Breast epithelium (tissue), 4 donors: ENCODE data around the gene EVA1A. TPM values are rescaled to one million over a fixed set of nuclear protein-coding genes. Genes with fewer than 3 reads are reported as not detected.

ENCODE experiments used
- DNase-seq, 2 donors: peaks; one replicate each; pipeline ENCODE4 v3.0.0-alpha.2; 2019; ENCODE audit warnings: low spot score in 2 of 2
- H3K27ac ChIP-seq, 2 donors: fragments of 200-600 bp; sonication (generic) in 1 of 2; one replicate each; pipeline ENCODE4 v1.5.1; 2016 to 2019; ENCODE audit warnings: mild to moderate bottlenecking in 1 of 2
- H3K27me3 ChIP-seq, 2 donors: fragments of 200-600 bp; sonication (generic) in 1 of 2; one replicate each; pipeline versions ENCODE4 v1.5.1 to v1.6.0; 2017 to 2019; ENCODE audit warnings: control low read depth in 1 of 2, mild to moderate bottlenecking in 1 of 2
- H3K36me3 ChIP-seq: fragments of 200-600 bp; one replicate; pipeline ENCODE4 v1.5.1; 2019
- H3K4me1 ChIP-seq, 2 donors: fragments of 200-600 bp; sonication (generic); one replicate each; pipeline ENCODE4 v1.5.1; 2016 to 2019; ENCODE audit warnings: control low read depth in 1 of 2
- H3K4me3 ChIP-seq, 3 donors: fragments of 200-600 bp; sonication (generic); 1 replicate in 2 of 3; 2 replicates in 1 of 3; pipeline ENCODE4 v1.5.1; 2016 to 2019; ENCODE audit warnings: mild to moderate bottlenecking in 3 of 3, moderate library complexity in 2 of 3
- H3K9me3 ChIP-seq, 2 donors: fragments of 200-600 bp; sonication (generic) in 1 of 2; one replicate each; pipeline ENCODE4 v1.5.1; 2016 to 2019; ENCODE audit warnings: control low read depth in 1 of 2
- CTCF ChIP-seq, 3 donors: fragments of 450-650 bp; IDR thresholded peaks; one replicate each; pipeline ENCODE4 v1.5.1; 2016 to 2017; ENCODE audit warnings: antibody characterized with exemption in 3 of 3, mild to moderate bottlenecking in 3 of 3, moderate library complexity in 3 of 3
- POLR2A ChIP-seq: fragments of 450-650 bp; IDR thresholded peaks from one replicate; pipeline ENCODE4 v1.6.1; 2016; ENCODE audit warnings: antibody characterized with exemption, mild to moderate bottlenecking, moderate library complexity
- POLR2AphosphoS5 ChIP-seq, 3 donors: sonication (generic); formaldehyde crosslinking; IDR thresholded peaks; one replicate each; pipeline ENCODE4 v1.6.1; 2017; ENCODE audit warnings: antibody characterized with exemption in 3 of 3
- intact Hi-C: fragments of 100-400 bp; cut with DNase I; formaldehyde crosslinking; loops from one replicate; pipeline ENCODE4 v1.15.1; 2023; ENCODE audit warnings: low total_unique reads
- total RNA-seq, 3 donors: library from RNA; depleted of rRNA; stranded (reverse); fragments of >200 nt; gene quantifications; one replicate each; pipeline ENCODE4 v1.1.0, GENCODE V29; 2016

EVA1A gene
- total RNA-seq, 3 donors from 2014 or later: 5.2 to 10.4 TPM; not detected in 1

GRCh38 chr2:75533135-75533534, 27.6 kb downstream of the EVA1A start:
- Histone ChIP-seq H3K27me3 (no peaks in the 10 kb centered on the region), H3K36me3 (no peaks in the 10 kb centered on the region), H3K9me3 (no peaks in the 10 kb centered on the region), H3K27ac (no peak overlapping the region), H3K4me1 (no peaks in the 10 kb centered on the region), H3K4me3 (no peak overlapping the region)
- TF ChIP-seq CTCF (IDR thresholded peaks at IDR 0.05) (no peak), POLR2A (no peak), POLR2AphosphoS5 (IDR thresholded peaks at IDR 0.05) (no peak)
- no peak for DNase-seq
- intact Hi-C loops: no loop called here

GRCh38 chr2:75532488-75532887, 28.3 kb downstream of the EVA1A start:
- no peaks in the 10 kb centered on the region for H3K9me3 ChIP-seq
- no peaks in the 10 kb centered on the region for H3K36me3 ChIP-seq
- intact Hi-C loops: no loop called here
- no peaks in the 10 kb centered on the region for H3K4me1 ChIP-seq
- no peaks in the 10 kb centered on the region for H3K27me3 ChIP-seq
- H3K4me3 ChIP-seq: no peak overlapping the region
- DNase-seq: no peak
- H3K27ac ChIP-seq: no peak overlapping the region
- TF ChIP-seq CTCF (IDR thresholded peaks at IDR 0.05): no peak
- no peak for TF ChIP-seq POLR2AphosphoS5 (IDR thresholded peaks at IDR 0.05)
- no peak for TF ChIP-seq POLR2A

DNA sequence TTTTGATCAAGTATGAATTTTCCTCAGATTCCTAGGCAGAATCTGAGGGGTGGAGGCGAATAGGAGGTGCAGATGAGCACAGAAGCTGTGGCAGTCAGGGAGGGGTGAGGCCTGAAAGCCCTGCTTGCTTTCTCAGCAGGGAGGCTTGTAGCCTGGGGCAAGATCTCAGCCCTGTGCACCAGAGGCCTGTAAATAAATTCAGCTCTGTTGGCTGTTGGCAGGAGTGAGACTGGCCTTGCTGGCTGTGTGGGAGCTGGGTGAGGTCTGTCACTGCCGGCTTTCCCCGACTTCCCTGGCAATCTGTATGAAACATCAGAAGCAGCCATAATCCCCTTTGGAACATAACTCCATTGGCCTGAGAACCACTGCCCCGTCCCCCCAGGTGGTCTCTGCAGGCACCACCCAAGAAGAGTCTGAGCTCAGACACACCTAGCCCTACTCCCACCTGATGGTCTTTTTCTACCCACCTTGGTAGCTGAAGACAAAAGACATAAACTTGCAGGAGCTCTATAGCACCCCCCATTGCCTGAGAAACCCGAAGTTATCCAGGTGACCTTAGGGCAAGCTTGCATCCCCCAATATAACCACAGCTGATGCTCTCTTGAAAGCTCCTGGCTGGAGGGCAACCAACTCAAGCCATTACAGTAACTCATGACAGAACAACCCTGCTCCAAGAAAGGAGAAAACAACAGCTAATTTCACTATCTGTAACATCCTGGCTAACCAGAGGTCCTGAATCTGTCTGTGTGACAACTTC, 32.3 kb downstream of the EVA1A start:
- no peaks in the 10 kb centered on the region for H3K9me3 ChIP-seq

GRCh38 chr2:75527676-75528075, 33.1 kb downstream of the EVA1A start:
- Histone ChIP-seq H3K27me3 (no peaks in the 10 kb centered on the region), H3K27ac (peak overlapping the region in 1 of 2 donors; percentile 46), H3K36me3 (no peaks in the 10 kb centered on the region), H3K4me1 (no peaks in the 10 kb centered on the region), H3K4me3 (no peak overlapping the region), H3K9me3 (no peaks in the 10 kb centered on the region)
- TF ChIP-seq POLR2AphosphoS5 (IDR thresholded peaks at IDR 0.05) (no peak), CTCF (IDR thresholded peaks at IDR 0.05) (no peak), POLR2A (no peak)
- intact Hi-C loops: no loop called here
- no peak for DNase-seq

More for the DNA sequence above, 32.3 kb downstream of the EVA1A start:
- no peaks in the 10 kb centered on the region for H3K36me3 ChIP-seq
- TF ChIP-seq POLR2A: no peak
- no peak for TF ChIP-seq CTCF (IDR thresholded peaks at IDR 0.05)
- no peak for TF ChIP-seq POLR2AphosphoS5 (IDR thresholded peaks at IDR 0.05)
- no peak overlapping the region for H3K4me3 ChIP-seq
- H3K27ac ChIP-seq: peak overlapping the region in 1 of 2 donors; percentile 46
- no peaks in the 10 kb centered on the region for H3K27me3 ChIP-seq
- DNase-seq: peak in 1 of 2 donors; percentile 24
- intact Hi-C loops: no loop called here
- no peaks in the 10 kb centered on the region for H3K4me1 ChIP-seq

GRCh38 chr2:75526842-75527241, 33.9 kb downstream of the EVA1A start:
- Histone ChIP-seq H3K9me3 (no peaks in the 10 kb centered on the region), H3K27ac (no peak overlapping the region), H3K27me3 (no peaks in the 10 kb centered on the region), H3K4me1 (no peaks in the 10 kb centered on the region), H3K36me3 (no peaks in the 10 kb centered on the region), H3K4me3 (no peak overlapping the region)
- no peak for TF ChIP-seq POLR2AphosphoS5 (IDR thresholded peaks at IDR 0.05)
- TF ChIP-seq CTCF (IDR thresholded peaks at IDR 0.05): no peak
- TF ChIP-seq POLR2A: no peak
- intact Hi-C loops: no loop called here
- DNase-seq: no peak
